GM21367 (cell line): ENCODE data around the gene CACNA2D2.

Experiments used
- ATAC-seq: cut with Tn5 transposase; IDR thresholded peaks from one replicate; pipeline ENCODE4 v1.9.1; 2021; ENCODE audit not compliant: unreplicated experiment

CACNA2D2 gene

DNA sequence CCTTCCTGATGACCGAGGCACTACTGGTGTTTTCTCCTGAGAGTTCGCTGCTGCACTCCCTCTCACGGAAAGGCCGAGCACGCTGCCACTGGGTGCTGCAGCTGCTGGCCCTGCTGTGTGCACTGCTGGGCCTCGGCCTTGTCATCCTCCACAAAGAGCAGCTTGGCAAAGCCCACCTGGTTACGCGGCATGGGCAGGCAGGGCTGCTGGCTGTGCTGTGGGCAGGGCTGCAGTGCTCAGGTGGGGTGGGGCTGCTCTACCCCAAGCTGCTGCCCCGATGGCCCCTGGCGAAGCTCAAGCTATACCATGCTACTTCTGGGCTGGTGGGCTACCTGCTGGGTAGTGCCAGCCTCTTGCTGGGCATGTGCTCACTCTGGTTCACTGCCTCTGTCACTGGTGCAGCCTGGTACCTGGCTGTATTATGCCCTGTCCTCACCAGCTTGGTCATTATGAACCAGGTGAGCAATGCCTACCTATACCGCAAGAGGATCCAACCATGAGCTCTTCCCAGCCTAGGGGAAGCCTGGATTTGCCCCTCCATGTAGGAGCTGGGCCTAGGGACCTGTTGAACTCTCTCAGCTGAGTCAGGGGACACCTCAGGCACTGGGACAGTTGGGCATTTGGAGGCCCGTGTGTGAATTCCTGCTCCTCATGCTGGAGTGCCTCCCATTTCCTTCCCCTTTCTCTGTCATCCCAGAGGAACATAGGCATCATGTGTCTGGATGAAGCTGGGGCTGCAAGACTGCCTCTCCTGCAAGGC, 150.0 kb downstream of the CACNA2D2 start:
- ATAC-seq: no peak

DNA sequence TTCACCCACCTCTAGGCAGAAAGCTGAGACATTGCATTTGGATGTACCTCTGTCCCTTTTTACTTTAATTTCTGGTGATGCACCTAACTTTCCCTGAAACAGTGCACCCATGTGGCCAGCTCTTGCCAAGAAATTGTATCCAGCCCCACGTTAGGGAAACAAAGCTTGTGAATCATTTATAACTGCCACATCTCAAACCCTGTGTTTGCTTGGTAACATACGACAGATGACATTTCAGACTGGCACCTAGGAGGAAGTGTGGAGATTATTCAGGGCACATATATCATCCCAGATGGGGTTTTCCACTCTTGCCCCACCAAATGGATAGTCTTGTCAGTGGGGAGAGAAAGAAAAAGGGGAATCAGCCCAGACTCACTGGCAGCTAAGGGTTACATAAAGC, 150.7 kb downstream of the CACNA2D2 start:
- ATAC-seq: no peak

DNA sequence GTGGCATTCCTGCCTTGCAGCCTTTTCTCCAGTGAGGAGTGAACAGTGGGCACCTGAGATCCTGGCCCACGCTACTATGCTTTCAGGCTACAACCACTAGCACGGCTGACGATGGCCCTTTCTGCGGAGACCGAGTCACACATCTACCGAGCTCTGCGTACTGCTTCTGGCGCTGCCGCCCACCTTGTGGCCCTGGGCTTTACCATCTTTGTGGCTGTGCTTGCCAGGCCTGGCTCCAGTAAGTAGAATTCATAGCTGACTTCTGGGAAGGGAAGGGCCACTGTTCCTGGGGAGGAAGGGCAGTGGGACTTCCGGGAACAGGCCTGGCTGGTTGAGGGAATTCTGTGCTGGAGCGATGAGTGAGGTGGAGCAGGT, 152.1 kb downstream of the CACNA2D2 start:
- no peak for ATAC-seq

DNA sequence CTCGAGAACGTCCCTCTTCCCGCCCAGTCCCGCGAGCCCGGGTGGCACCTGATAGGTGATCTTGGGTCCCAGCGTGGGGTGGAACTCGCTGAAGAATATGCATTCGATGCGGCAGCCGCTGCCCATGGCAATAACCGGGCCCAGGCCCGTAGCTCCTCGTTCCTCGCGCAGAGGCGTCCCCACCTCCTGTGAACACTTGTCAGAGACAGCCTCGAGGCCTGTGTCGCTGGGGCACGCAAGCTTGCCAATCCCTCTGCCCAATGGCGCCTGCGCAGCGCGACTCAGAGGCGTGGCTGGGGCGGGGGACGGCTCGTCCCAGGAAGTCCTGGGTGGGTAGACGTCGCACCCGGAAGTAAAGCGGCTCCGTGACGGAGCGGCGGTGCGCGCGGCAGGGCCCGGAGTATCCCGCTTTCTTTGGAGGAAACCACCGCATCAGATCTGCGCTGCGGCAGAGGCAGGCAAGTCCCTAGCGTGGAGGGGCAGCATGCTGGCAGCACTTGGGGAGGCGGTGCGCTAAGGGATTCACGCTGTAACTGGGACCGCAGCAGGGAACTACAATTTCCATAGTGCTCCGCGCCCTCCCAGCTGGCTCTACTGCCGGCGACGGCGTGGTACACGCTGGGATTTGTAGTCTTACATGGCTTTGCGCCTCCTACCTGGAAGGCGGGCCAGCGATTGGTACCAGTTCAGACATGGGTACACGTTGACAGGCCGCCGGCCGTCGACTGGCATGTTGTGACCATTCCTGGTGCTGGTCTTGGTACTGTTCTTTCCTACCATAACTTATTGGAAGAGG, 152.7 kb downstream of the CACNA2D2 start, which contains the start of the genes CYB561D2 and NPRL2:
Gene CYB561D2 (plus strand): TSS at position 336 of the 796 bp plus-strand sequence. CDS start 572 bp downstream, outside the sequence.
Gene NPRL2 (minus strand): TSS at position 249 of the 796 bp plus-strand sequence. CDS start 123 bp downstream, at position 126.
- ATAC-seq: peak; percentile 57

DNA sequence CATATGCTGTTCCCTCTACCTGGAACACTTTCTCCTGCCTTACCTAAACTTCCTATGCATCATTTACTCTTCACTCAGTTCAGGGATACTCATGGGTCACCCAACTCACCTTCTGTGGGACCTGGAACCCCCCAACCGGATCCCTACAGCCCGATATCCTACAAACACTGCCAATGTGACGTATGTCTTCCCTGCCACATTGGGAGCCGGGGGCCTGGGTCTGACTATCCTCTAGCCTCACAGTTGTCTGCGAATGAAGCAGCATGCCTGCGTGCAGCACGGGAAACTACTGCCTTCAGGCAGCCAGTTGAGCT, 153.3 kb downstream of the CACNA2D2 start:
- no peak for ATAC-seq

DNA sequence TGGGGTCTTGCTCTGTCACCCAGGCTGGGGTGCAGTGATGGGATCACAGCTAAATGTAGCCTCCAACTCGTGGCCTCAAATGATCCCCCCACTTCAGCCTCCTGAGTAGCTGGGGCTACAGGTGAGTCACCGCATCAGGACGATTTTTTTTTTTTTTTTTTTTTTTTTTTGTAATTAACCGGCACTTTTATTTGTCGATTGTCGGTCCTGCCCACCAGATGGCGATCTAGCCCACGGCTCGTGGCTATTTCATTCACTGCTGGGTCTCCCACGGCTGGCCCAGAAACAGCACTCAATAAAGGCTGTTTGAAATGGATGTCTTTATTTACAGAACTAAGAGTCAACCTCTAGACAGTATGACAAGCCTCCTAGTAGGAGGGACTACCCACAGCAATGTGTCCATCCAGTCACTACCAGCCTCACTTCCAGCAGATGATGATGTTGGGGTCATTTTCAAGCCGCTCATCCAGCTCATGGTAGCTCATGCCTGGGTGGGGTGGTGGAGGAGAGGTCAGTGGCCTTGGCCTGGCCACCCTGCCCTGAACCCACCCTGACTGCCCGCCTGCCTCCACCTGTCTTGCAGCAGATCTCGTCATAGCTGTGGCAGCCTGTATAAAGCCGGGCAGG, 156.1 kb downstream of the CACNA2D2 start:
- no peak for ATAC-seq

DNA sequence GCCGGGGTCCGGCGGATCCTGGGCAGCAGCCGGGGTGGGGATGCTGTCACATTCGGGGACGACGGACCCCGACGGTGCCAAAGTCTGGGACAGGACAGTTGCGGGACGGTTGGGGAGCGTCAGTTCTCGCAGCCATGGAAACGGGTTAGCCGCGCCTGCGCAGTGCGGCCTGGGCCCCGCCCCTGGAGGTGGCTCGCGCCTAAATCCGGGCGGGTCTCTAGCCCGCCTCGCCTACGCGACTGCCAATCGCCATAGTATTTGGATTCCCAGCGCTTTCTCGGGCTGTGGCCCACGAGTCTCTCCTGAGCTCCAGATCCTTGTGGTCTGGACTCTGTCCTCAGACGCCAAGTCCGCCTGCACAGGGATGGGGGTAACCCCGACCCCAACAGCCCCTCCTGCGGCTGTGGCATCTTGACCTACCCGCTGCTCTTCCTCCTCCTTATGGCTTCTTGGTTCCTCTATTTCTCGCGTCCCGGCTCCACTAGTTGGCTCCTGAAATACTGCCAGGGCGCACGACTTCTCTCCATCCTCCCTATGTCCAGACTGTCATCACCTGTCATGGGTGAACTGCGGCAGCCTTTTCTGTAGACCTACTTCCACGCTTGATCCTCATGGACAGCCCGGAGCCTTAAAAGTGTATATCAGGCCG, 157.7 kb downstream of the CACNA2D2 start, which contains the start of gene ZMYND10:
Gene ZMYND10 (minus strand): TSS at position 147 of the 649 bp plus-strand sequence. CDS start 153 bp downstream, outside the sequence.
- ATAC-seq: no peak

DNA sequence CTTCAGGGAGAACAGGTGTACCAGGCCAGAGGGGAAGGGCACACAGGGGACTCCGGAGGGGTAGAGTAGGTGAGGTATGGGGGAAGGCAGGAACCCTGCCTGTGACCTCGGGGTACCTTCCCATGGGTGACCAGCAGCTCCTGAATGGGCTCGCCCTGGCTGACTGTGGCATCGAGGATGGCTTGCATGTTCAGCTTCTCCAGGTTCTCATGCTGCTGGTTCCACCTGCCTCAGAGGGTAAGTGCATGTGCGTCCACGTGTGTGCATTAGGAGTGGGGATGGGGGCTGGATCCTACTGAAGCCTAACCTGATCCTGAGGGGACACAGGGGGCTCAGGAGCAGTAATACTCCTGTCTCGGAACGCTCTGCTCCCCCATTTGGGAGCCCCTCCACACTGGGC, 158.4 kb downstream of the CACNA2D2 start:
- ATAC-seq: no peak

DNA sequence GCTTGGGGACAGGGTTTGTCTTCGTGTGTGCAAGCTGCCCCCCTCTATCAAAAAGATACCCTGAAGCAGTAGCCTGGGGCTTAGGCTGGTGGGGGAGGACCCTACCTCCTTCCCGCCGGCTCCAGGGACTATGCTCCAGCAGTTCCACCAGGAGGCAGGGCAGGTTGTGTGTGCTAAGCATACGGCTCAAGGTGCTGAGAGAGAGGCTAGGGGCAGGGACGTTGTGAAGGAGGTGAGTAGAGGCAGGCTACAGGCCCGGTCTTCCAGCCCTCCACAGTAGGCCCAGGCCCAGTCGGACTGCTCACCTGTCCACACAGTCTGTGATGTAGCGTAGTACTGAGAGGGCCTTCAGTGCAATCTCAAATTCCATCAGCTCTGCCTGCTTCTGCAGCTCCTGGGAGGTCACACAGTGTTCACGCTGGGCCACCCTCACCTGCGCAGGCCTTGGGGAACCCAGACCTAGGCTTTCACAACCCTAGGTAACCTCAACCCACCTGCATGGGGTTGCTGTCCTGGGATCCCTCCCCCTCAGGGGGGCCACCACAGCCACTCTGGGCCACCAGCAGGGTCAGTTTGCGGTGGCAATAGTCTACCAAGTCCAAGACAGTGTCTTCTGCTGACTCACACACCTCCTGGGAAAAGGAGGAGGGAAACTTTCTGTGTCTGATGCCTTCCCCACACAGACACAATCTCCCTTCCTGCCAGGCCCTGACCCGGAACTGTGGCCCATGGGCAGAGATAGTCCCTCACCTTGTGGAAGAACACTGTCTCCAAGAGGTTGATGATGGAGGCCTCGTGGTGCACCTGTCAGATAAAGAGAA, 160.4 kb downstream of the CACNA2D2 start:
- ATAC-seq: no peak

DNA sequence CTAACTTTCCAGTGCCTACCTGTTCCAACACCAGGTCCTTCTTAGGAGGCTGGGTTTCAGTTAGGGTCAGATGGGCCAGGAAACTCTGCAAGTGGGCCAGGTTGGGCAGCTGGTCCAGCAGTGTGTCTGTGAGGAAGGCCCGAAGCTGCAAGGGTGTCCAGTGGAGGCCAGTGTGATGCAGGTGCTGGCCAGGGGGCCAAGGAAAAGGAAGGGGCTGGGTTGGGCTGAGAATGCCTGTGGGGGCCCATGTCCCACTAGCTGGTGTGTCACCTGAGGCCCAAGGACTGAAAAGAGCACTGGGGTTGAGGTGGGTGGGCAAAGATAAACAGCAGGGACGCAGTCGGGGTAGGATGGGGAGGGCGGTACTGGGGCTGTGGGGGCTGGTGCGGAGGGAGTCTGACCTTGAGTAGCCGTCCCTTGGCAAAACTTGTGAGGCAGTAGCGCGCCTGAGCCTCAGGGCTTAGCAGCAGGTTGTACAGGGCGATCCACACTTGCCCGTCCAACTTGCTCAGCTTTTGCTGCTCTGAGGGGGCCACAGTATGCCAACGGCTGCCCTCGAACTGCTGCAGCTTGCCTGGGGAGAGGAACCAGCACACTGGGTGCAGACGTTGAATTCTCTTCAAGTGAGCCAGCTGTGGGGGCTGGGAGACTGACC, 161.3 kb downstream of the CACNA2D2 start:
- no peak for ATAC-seq

DNA sequence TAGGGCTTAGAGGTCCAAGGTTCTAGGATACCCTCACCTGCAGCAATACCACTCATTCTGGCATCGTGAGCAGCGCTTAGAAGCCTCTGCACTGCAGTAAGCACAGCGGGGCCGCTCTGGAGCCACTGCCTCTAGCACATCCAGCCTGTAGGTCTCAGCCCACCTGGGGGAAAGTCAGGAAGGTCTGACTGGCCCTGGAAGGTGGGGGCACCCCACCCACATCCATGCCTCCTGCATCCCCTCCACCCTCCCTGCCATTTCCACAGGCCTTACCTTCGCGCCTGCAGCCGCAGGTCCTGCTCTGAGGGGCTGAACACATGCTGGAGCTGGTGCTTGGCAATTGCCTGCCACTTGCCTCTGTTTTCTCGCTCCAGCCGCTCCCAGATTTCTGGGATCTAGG, 161.9 kb downstream of the CACNA2D2 start:
- ATAC-seq: no peak

DNA sequence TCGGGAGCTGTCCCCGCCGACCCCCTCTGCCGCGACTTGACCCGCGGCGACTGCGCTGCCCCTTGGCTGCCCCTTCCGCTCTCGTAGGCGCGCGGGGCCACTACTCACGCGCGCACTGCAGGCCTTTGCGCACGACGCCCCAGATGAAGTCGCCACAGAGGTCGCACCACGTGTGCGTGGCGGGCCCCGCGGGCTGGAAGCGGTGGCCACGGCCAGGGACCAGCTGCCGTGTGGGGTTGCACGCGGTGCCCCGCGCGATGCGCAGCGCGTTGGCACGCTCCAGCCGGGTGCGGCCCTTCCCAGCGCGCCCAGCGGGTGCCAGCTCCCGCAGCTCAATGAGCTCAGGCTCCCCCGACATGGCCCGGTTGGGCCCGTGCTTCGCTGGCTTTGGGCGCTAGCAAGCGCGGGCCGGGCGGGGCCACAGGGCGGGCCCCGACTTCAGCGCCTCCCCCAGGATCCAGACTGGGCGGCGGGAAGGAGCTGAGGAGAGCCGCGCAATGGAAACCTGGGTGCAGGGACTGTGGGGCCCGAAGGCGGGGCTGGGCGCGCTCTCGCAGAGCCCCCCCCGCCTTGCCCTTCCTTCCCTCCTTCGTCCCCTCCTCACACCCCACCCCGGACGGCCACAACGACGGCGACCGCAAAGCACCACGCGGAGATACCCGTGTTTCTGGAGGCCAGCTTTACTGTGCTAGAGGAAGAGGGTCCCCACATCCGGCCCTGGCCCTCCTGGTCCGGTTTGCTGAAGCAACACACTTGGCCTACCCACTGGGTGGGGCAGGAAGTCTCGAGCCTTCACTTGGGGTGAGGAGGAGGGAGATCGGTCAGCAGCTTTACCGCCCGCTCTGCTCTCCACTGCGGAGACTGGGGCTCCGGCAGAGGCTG, 162.7 kb downstream of the CACNA2D2 start, which contains the start of gene RASSF1:
Gene RASSF1 (minus strand): TSS at position 389 of the 882 bp plus-strand sequence. CDS start 31 bp downstream, at position 358.
- ATAC-seq: no peak

DNA sequence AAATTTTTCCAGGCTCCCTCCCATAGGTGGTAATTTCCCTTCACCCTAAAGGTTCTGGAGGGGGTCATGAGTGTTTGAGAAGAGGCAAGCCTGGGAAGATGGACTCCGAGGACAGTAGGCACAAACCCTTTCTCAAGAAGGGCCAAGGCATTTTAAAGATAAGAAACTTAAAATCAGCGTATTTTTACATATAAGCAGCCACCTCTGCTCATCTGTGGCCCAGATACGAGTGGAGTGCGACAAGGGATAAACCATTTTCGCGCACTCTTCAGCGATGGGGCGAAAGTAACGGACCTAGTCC, 163.3 kb downstream of the CACNA2D2 start:
- no peak for ATAC-seq

DNA sequence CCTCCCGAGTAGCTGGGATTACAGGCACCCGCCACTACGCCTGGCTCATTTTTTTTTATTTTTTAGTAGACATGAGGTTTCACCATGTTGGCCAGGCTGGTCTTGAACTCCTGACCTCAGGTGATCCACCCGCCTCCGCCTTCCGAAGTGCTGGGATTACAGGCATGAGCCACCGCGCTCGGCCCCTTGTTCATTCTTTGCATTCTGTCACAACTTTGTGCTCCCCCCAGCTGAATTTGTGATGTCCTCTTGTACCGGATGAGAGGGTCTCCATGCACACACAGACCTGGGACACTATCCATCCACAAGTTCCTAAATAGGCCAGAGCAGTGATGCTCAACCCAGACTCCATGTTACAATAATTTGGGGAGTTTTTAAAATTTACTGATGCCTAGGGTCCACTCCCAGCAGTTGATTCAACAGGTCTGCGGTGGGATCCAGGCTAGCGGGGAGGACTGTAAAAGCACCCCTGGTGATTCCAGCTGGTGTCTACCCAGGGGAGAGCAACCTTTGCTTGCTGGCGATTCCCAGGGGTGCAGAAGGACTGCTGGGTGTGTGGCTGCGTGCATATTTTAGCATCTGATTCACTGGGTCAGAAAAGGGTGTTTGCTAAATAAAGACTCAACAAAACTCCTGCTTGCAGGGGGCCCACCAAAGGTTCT, 163.8 kb downstream of the CACNA2D2 start:
- no peak for ATAC-seq

DNA sequence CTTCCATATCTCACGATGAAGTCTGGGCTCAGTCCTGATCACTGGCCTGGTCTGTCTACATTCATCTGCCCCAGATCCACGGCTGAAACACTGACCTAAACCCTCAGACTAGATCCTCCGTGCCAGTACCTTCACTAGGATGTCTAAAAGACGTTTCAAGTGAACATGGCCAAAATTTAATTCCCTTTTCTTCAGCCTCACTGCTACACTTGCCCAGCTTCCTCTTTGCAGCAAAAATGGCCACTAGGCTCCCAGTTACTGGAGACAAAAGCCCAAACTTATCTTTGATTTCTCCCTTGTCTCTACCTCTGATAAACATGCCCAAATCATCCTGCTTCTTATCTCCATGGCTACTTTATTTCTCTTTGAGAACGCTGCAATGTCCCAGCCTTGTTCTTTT, 164.5 kb downstream of the CACNA2D2 start:
- ATAC-seq: no peak

DNA sequence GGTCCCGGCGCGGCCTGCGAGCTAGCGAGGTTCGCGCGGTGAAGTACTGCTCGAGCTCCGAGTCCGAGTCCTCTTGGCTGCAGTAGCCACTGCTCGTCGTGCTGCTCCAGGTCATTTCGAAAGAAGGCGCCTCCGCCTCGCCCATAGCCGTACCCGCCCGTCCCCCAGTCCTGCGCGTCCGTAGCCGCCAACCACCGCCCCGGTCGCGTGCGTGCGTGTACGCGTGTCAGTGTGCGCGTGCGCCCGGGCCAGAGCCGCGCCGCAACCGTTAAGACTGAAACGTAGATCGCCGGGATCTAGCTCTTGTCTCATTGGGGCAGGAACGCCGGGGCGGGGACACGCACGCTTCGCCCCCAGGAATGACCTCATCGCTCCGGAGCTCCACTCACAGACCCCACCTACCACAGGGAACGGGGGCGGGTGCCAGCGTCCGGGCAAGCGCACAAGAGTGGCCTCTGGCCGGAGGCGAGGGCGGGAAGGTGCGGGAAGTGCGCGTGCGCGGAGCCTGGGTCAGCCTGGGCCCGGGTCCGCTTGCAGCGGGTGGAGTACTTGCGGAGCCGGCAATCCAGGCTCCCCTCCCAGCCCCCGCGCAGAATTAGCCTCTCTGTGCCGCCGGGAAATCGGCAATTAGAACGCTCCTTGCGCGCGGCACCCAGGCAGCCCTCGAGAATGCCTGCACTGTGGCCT, 166.1 kb downstream of the CACNA2D2 start:
- ATAC-seq: peak; percentile 68

DNA sequence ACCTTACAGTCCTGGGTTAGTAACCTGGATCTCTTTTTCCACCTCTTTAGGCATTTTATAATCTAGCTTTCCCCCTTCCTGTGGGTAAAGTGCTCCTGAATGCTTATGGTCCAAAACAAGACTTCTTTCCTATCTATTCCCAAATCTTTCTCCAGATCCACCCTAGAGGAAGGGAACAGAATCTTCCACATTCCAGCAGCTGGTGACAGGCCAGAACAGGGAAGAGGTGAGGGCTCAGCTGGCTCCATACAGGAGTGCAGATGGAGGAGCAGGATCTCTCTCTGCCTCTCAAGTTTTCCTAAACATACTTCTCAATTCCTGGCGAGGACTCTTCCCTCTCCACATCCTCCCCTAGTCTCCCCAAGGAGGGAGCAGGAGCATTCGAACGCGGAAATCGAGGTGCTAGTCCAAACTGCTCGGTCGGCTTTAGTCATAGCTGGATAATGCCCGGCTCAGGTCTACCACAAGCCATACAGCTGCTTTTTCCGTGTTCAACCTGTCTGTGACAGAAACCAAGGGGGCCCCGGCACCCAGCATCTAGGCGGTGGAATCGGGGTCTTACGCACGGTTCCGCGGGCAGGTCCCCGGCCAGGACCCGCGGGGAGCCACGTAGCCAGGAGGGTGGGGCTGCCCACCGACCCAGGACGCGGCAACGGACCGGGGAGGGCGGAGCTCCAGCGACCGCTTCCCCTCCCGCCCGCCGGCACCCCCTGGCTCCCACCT, 166.8 kb downstream of the CACNA2D2 start:
- ATAC-seq: peak; percentile 24
